Progenitor cell of endocrine pancreas (in vitro differentiated cells): ENCODE data around the gene MRPL14. TPM values are rescaled to one million over a fixed set of nuclear protein-coding genes. Genes with fewer than 3 reads are reported as not detected.

Experiments
- DNase-seq: peaks from one replicate; pipeline ENCODE4 v3.0.0; 2021; ENCODE audit warnings: low spot score; ENCODE audit not compliant: unreplicated experiment
- H3K27ac Mint-ChIP-seq: 2 replicates; pipeline ENCODE4 v1.8.0; 2021; ENCODE audit warnings: mild to moderate bottlenecking, moderate library complexity, mixed read lengths
- H3K27me3 Mint-ChIP-seq: 2 replicates; pipeline ENCODE4 v1.8.0; 2021; ENCODE audit warnings: mixed read lengths
- H3K36me3 Mint-ChIP-seq: 2 replicates; pipeline ENCODE4 v1.8.0; 2022; ENCODE audit warnings: mixed read lengths; ENCODE audit not compliant: insufficient read depth
- H3K4me1 Mint-ChIP-seq: 2 replicates; pipeline ENCODE4 v1.8.0; 2021; ENCODE audit warnings: low read depth, mixed read lengths
- H3K4me3 Mint-ChIP-seq: 2 replicates; pipeline ENCODE4 v1.8.0; 2021; ENCODE audit warnings: low read depth, mild to moderate bottlenecking, moderate library complexity, mixed read lengths
- H3K9me3 Mint-ChIP-seq: 2 replicates; pipeline ENCODE4 v1.8.0; 2021; ENCODE audit warnings: low read depth, mixed read lengths
- CTCF ChIP-seq: fragments of 200-600 bp; sonication (generic); IDR thresholded peaks from one replicate; pipeline ENCODE4 v1.5.0; 2021; ENCODE audit warnings: antibody characterized with exemption, mild to moderate bottlenecking; ENCODE audit not compliant: unreplicated experiment
- total RNA-seq: library from RNA; stranded (reverse); gene quantifications from 2 replicates; pipeline ENCODE4 v1.2.1, GENCODE V29; 2021

Gene MRPL14
- total RNA-seq, 1 donor from 2014 or later = 51.1 TPM

GRCh38 chr6:44080561-44081521, 46.4 kb downstream of the MRPL14 start:
- TF ChIP-seq CTCF = no peak
- H3K27ac Mint-ChIP-seq = no peak overlapping the region
- no peaks in the 10 kb centered on the region for H3K9me3 Mint-ChIP-seq
- no peaks in the 10 kb centered on the region for H3K4me1 Mint-ChIP-seq
- peaks cover 9% of the 10 kb centered on the region for H3K27me3 Mint-ChIP-seq
- DNase-seq = no peak
- H3K4me3 Mint-ChIP-seq = no peak overlapping the region
- H3K36me3 Mint-ChIP-seq = no peaks in the 10 kb centered on the region

- TF ChIP-seq CTCF = no peak
- DNase-seq = no peak
- Mint-ChIP-seq H3K27ac (no peak overlapping the region), H3K4me1 (peaks cover under 1% of the 10 kb centered on the region), H3K4me3 (no peak overlapping the region), H3K36me3 (no peaks in the 10 kb centered on the region), H3K9me3 (no peaks in the 10 kb centered on the region), H3K27me3 (peaks cover 10% of the 10 kb centered on the region)
Measured at GRCh38 chr6:44079672-44080071, 47.6 kb downstream of the MRPL14 start.

DNA sequence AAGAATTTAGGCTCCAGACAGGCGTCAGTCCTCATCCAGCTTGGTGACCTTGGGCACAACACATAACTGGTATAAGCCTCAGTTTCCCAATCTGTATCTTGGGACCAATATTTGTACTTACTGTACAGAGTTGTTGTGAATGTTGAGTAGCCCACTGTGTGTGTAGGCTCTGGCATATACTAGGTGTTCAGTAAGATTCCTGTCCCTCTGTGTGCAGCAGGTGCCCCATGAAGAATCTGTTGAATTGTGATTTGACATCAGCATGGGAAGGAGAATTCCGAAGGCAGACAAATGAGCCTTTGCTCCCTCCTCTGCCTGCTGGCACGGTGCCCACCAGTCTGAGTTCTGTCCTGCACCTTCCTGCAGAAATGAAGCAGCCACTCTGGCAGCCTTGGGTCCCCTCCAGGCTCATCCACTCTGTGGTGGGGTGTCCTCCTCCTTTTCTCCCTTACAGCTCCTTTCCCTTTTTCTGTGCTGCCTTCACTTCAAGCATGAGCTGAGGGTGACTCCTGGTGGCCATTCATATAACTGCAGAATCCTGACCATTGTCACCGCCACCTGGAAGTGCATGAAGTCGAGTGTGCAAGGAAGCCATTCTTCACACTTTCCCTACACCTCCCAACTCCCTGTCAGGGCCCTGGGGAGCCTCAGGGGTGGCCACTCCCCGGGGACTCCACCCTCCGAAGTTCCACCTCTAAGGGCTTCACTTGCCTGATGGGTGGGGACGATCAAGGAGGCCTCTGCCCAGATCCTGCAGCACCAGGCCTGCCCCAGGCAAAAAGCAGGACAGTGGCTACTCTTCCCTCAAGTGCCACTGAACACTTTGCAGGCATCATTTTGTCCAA, 48.2 kb downstream of the MRPL14 start:
- Mint-ChIP-seq H3K4me1 (peaks cover 5% of the 10 kb centered on the region), H3K27me3 (peaks cover 13% of the 10 kb centered on the region), H3K36me3 (no peaks in the 10 kb centered on the region), H3K9me3 (no peaks in the 10 kb centered on the region), H3K4me3 (no peak overlapping the region), H3K27ac (no peak overlapping the region)
- TF ChIP-seq CTCF = peak; percentile 86
- peak; percentile 70 for DNase-seq

GRCh38 chr6:44078219-44078826, 48.9 kb downstream of the MRPL14 start:
- H3K9me3 Mint-ChIP-seq = no peaks in the 10 kb centered on the region
- no peak for TF ChIP-seq CTCF
- H3K27me3 Mint-ChIP-seq = peaks cover 13% of the 10 kb centered on the region
- DNase-seq = no peak
- H3K36me3 Mint-ChIP-seq = no peaks in the 10 kb centered on the region
- H3K4me3 Mint-ChIP-seq = no peak overlapping the region
- H3K27ac Mint-ChIP-seq = no peak overlapping the region
- peaks cover 8% of the 10 kb centered on the region for H3K4me1 Mint-ChIP-seq
